HG03139 (cell line): ENCODE results near the gene NOXA1.

Experiments
- ATAC-seq: cut with Tn5 transposase; IDR thresholded peaks from one replicate; pipeline ENCODE4 v1.9.1; 2021; ENCODE audit not compliant: unreplicated experiment

NOXA1 gene

GRCh38 chr9:137387114-137387890 lies 35.9 kb upstream of the NOXA1 start:
- no peak for ATAC-seq

- no peak for ATAC-seq
Observed at GRCh38 chr9:137387891-137388560, 35.2 kb upstream of the NOXA1 start.

GRCh38 chr9:137388589-137389427 lies 34.4 kb upstream of the NOXA1 start:
- no peak for ATAC-seq

- ATAC-seq, result no peak
Observed at GRCh38 chr9:137389428-137389746, 33.8 kb upstream of the NOXA1 start.

- ATAC-seq, result no peak
Observed at GRCh38 chr9:137390553-137391410, 32.4 kb upstream of the NOXA1 start.

GRCh38 chr9:137391411-137391754 lies 31.8 kb upstream of the NOXA1 start:
- ATAC-seq, result no peak

- no peak for ATAC-seq
Observed at GRCh38 chr9:137392232-137393007, 30.8 kb upstream of the NOXA1 start.

GRCh38 chr9:137393176-137394150 lies 29.7 kb upstream of the NOXA1 start:
- ATAC-seq, result no peak

- ATAC-seq, result no peak
Observed at GRCh38 chr9:137394866-137395665, 28.1 kb upstream of the NOXA1 start.

- ATAC-seq, result no peak
Observed at GRCh38 chr9:137395666-137396010, 27.6 kb upstream of the NOXA1 start.

- no peak for ATAC-seq
Observed at GRCh38 chr9:137396227-137396626, 27.0 kb upstream of the NOXA1 start.

GRCh38 chr9:137396634-137397367 lies 26.4 kb upstream of the NOXA1 start:
- ATAC-seq, result no peak

GRCh38 chr9:137397675-137398423 lies 25.3 kb upstream of the NOXA1 start:
- ATAC-seq, result no peak

GRCh38 chr9:137398561-137399468 lies 24.4 kb upstream of the NOXA1 start:
- ATAC-seq, result no peak

GRCh38 chr9:137402746-137403145 lies 20.4 kb upstream of the NOXA1 start:
- ATAC-seq, result no peak

- ATAC-seq, result no peak
Observed at GRCh38 chr9:137403269-137403668, 19.9 kb upstream of the NOXA1 start.
